NOMO-1 (cell line): ENCODE results near the gene VIT.
"Not testable (repeated sequence)": the region's sequence is repeated elsewhere in the genome, so short reads cannot be mapped to it uniquely, and the experiment has no call there.

Experiments used
- DNase-seq, 2 experiments: peaks; one replicate each; lab custom pipeline; 2025; ENCODE audit not compliant: unreplicated experiment in 2 of 2; lab: John Stamatoyannopoulos, UW

Gene VIT

DNA sequence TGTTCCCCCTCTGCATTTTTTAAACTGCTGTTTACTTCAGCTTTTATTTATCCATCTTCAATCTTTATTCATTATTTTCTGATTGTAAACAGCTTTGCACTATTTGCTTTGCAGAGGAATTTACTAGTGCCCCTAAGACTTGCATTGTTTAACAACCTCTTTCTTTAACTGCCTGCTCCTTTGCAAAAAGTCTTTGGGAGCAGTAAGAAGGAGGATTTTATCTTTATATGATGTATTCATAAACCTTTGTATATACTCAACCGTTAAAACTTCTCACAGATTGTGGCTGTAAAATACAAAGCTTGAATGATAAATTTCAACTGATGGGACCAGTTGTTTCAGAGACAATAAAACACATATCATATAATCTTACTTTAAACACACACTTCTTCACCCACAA lies 20.1 kb upstream of the VIT start:
- DNase-seq = no peak

- peak; percentile 52 to 65 for DNase-seq
These were observed 19.1 kb upstream of the VIT start for GRCh38 chr2:36677386-36677785.

GRCh38 chr2:36677996-36678605 lies 18.4 kb upstream of the VIT start:
- DNase-seq = peak in 1 of 2 experiments; percentile 5

- no peak for DNase-seq
These were observed 17.7 kb upstream of the VIT start for GRCh38 chr2:36678856-36679255.

GRCh38 chr2:36680012-36680411 lies 16.5 kb upstream of the VIT start:
- no peak for DNase-seq

- no peak for DNase-seq
These were observed 13.9 kb upstream of the VIT start for GRCh38 chr2:36682562-36682961.

- DNase-seq = no peak
These were observed 13.5 kb upstream of the VIT start for GRCh38 chr2:36683002-36683401.

DNA sequence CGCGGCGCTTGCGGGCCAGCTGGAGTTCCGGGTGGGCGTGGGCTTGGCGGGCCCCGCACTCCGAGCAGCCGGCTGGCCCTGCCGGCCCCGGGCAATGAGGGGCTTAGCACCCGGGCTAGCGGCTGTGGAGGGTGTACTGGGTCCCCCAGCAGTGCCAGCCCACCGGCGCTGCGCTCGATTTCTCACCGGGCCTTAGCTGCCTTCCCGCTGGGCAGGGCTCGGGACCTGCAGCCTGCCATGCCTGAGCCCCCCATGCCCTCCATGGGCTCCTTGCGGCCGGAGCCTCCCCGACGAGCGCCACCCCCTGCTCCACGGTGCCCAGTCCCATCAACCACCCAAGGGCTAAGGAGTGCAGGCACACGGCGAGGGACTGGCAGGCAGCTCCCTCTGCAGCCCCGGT lies 8.2 kb upstream of the VIT start:
- DNase-seq = not testable (repeated sequence)

DNA sequence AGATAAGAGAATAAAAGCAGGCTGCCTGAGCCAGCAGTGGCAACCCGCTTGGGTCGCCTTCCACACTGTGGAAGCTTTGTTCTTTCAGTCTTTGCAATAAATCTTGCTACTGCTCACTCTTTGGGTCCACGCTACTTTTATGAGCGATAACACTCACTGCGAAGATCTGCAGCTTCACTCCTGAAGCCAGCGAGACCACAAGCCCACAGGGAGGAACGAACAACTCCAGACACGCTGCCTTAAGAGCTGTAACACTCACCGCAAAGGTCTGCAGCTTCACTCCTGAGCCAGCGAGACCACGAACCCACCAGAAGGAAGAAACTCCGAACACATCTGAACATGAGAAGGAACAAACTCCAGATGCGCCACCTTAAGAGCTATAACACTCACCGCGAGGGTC lies 7.5 kb upstream of the VIT start:
- not testable (repeated sequence) for DNase-seq

DNA sequence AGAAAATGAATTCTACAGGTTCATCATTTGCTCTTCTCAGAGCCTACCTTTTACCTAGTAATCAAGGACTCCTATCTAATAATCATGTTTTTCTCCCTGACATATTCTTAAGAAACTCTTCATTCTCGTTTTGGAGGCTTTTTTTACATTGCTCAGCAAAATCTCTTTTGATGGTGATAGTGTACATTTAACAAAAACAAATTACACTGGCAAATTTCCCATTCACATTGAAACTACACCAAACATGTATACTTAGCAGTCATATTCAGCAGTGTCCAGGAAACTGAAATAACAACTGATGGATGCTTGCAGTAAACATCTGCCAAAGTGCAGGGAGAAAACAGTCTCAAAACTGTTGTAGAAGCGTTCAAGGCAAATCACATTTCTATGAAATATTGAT lies 4.4 kb upstream of the VIT start:
- DNase-seq = no peak

- no peak for DNase-seq
These were observed 2.7 kb upstream of the VIT start for GRCh38 chr2:36693825-36694224.

GRCh38 chr2:36695746-36696415 lies 626 bp upstream of the VIT start:
- DNase-seq = peak in 1 of 2 experiments; percentile 29

- DNase-seq = peak in 1 of 2 experiments; percentile 22
These were observed 1.0 kb downstream of the VIT start for GRCh38 chr2:36697424-36698066.

GRCh38 chr2:36698993-36699392 lies 2.5 kb downstream of the VIT start:
- DNase-seq = peak; percentile 73 to 95

GRCh38 chr2:36700311-36700710 lies 3.8 kb downstream of the VIT start:
- no peak for DNase-seq

DNA sequence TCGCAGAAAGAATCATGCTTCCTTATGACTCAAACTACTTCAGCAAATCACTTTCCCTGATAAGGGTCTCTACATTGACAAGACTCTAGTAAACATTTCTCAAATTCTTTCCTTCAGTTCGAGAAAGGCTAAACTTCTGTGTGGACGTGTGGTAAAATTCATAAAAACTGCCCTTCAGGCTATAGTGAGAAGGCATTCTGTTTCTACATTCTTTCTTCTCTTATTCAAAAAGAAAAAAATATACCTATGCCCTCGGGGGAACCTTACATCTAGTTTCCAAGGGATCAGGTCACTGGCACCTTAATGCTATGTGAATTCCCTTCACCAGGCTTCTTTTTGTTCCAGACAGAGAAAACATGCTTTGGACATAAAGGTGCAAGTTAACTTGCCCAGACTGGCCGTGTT lies 4.9 kb downstream of the VIT start:
- DNase-seq = no peak

DNA sequence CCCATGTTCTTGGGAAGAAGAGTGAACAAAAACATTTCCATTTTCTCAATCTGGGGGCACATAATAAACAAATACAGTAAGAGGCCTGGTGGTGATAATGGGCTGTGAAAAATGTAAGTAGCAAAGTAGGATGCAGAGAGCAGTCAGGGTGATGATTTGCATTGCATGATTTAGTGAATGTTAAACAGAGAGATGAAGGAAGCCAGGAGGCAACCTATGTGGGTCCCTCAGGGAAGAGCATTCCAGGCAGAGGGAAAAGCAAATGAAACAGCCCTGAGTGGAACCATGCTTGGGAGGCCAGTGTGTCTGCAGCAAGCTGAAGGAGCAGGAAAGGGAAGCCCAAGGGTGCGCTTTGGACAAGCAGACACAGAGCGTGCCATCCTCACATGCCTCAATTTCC lies 5.4 kb downstream of the VIT start:
- DNase-seq = no peak

DNA sequence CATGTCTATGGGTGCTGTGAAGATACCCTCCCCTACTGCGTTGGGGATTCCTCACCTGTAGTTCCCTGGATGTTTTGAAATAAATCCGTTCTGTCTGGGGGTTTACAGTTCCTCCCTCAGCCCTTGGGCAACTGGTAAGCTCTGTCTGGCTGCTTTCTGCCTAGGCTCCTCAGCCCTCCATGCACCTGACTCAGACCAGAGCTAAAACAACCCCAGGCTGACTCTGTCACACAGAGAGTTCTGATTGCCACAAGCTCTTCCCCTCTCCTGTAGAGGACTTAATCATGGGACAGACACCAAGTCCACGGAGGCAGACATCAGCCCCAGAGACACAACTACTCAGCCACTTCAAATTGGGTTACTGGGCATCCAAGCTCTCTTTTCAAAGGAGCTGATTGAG lies 6.3 kb downstream of the VIT start:
- DNase-seq = no peak

GRCh38 chr2:36704475-36705150 lies 8.1 kb downstream of the VIT start:
- no peak for DNase-seq

DNA sequence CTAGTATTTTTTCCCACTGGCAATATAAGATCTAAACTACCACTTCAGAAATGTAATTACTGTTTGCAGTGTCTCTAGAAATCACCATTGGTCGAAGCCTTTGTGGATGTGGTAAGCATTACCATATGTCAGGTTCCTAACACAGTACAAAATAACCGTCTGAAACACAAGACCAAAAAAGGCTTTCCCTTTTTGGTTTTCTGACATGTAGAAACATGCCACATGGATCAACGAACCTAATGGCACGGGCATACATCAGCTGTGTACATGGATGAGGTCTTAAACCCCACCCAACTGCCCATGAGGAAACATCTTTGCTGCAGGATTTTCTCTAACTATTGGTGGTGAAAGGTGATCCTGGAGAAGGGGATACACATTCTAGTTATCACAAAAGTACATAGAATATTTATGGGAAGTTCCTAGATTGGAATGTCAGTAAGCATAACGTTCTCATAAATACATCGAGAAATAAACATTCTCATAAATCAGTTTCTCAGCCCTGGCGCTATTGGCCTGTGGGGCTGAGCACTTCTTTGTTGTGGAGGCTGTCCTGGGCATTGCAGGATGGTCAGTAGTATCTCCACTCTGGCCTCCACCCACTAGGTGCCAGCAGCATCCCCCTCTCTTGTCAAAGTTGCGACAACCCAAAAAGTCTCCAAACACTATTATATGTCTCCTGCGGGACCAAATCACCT lies 9.0 kb downstream of the VIT start:
- no peak for DNase-seq
